A204.1 (cell line): ENCODE data around the gene TMEM107.
"Not testable (repeated sequence)": the region's sequence is repeated elsewhere in the genome, so short reads cannot be mapped to it uniquely, and the experiment has no call there.

Experiments used
- FAIRE-seq: peaks from 2 replicates; lab custom pipeline; 2012; peaks lifted over from hg19 to GRCh38; lab: Jason Lieb, UNC

TMEM107 gene

DNA sequence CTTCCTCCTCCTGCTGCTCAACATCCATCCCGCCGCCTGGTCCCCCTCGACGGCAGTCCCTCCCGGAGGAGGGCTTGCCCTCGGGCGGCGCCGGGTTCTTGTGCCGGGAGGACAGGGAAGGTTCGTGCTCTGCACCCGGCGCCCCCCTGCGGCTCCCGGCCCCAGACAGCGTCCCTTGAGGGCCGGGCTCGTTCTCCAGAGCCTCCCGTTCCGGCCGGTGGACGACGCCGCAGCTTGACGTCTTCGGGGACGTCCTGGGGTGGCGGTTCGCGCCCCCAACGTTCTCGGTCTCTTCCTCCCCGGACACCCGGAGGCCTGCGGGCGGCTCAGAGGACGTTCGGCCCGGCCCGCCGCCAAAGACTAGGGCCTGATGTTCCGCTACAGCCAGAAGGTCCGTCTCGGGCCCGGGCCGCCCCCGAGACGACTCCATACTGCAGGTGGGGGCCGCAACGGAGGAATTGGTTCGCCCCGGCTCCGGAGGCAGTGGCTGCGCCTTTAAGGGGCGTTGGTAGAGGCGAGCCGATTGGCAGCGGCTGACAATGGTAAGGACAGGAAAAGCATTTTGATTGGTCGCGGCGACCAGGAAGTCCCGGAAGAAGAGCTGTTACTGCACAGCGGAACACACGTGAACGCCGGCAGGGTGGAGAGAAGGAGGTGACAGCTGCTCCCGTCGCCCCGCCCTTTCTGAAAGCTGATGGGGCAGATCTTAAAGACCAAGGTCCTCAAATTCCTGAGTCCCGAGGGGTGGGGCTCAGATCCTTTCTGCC is 13.7 kb upstream of the TMEM107 start, which contains the start of gene BORCS6:
Gene BORCS6, minus strand, starts transcription at position 470 of the 767 bp plus-strand sequence. Its CDS starts 40 bp downstream, at position 430.
- peak; percentile 95 for FAIRE-seq

DNA sequence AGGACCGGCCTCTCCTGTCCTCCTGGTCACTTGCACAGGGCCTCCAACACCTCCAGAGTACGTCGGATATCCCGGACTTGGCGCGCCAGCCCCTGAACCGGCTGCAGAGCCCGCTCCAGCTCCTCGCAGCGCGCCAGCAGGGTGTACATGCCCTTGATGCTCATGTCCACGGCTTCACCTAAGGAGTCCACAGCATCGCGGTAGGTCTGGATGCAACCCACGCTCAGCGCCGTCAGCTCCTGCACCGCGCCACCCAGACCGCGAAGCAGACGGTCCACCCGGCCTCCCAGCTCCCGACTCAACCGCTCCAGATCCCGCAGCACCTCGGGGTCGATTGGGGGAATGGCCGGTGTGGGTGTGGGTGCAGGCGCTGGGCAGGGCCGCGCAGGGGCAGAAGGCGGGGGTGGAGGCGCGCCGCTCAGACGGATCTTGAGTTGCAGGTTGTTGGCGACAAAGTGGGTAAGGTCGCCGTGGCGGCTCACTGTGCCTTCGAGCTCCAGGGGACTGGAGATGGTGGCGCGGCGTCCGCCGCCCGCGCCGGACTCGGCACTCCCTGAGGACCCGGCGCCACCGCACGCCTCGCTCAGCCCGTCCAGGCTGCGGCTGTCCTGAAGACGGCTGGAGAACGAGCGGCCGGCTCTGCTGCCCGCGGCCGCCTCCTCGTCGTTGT is 13.0 kb upstream of the TMEM107 start:
- no peak for FAIRE-seq

GRCh38 chr17:8188263-8188839 is 12.2 kb upstream of the TMEM107 start:
- FAIRE-seq = no peak

- FAIRE-seq = peak; percentile 99
Observed at GRCh38 chr17:8187517-8188262, 11.5 kb upstream of the TMEM107 start.

- FAIRE-seq = peak; percentile 56
Observed at GRCh38 chr17:8186787-8187516, 10.8 kb upstream of the TMEM107 start.

DNA sequence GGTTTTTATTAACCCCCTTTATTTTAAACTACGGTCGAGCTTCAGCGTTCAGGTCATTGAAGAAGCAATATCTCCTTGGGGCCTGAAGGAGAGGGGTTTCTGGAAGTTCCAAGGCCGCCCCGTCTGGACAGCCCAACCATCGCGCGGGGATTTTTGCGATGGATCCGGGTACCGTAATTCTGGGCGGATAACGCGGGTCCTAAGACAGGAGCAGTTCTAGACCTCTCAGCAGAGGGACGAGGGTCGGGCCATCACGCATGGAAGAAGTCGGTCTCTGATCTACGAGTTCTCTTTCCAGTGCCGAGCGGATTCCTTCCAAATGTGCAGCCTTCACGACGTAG is 10.2 kb upstream of the TMEM107 start:
- no peak for FAIRE-seq

DNA sequence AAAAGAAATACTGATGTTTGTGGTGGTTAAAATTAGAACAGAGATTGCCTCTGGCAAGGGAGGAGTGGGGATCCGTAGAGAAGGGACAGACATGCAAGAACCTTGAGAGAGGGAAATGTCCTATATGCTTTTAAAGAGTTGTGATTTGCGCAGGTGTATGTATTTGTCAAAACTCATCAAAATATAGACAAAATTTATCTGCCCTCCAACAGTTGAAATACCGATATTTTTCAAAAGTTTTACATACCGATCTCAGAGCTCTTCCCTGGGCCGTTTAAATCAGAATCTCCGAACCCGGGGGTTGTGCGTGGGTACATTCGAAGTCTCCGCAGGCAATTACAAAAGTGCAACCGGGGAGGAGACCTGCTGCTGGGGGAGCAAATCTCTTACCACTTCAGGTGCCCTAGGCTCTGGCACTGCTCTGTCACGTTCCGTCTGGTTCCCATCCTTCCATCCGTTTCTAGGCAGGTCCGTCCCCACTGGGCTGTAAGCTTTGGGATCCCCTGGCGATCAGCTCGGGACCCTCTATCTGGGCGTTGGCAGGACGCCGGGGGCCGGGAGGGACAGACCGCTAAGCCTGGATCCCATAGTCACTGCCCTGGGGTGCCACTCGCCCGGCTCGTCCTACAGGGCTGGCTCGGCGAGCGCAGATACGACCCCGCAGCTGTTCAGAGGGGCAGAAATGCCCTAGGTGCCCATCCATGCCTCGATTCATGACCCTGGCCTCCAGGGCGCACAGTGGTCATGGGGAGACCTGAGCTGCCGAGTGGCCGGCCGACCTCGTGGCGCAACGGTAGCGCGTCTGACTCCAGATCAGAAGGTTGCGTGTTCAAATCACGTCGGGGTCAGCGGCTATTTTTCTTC is 9.6 kb upstream of the TMEM107 start:
- no peak for FAIRE-seq

DNA sequence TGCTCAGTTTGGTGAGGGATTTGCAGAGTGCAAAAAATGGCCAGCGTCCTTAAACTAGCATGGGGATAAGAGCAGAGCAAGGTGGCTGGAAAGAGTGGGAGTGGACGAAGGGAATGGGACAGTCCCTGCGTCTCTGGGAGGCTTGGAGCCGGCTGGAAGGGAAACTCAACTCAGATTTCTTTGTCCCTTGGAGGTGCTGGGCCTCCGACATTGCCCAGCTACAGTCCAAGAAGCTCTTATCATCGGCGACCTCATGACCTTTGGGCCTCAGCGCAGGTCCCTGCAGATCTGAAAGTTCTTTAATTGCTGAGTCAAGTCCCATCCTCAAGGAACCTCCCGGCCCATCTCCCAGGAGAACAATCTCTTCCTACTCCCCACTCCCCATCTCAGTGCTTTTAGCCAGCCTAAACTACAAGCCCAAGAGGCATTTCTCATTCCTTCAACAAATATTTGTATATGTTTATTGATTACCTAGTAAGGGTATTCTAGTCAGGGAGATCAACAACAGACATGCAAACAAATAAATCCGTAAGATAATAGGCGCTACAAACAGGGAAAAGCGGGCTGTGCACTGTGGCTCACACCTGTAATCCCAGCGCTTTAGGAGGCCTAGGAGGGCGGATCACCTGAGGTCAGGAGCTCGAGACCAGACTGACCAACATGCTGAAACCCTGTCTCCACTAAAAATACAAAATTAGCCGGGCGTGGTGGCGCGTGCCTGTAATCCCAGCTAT is 985 bp upstream of the TMEM107 start:
- FAIRE-seq = no peak

DNA sequence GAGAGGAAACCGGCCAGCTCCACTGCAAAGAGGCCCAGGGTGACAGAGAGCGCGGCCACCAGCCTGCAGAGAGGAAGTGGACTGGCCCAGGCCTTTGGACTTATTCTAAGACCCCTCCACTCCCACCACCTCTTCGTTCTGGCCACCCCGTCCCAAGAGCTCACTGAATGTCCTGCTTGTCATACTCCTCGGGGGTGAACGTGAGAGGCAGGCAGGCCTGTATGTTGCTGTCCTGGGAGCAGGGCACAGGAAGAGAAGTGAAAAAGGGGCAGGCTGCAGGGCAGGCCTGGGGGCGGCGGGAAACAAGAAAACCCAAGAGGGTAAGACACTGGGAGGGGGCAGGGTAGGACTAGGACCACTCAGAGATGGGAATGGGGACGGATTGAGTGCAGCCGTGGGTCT is 384 bp downstream of the TMEM107 start:
- FAIRE-seq = no peak

- no peak for FAIRE-seq
Observed at GRCh38 chr17:8173871-8174322, 2.3 kb downstream of the TMEM107 start.

DNA sequence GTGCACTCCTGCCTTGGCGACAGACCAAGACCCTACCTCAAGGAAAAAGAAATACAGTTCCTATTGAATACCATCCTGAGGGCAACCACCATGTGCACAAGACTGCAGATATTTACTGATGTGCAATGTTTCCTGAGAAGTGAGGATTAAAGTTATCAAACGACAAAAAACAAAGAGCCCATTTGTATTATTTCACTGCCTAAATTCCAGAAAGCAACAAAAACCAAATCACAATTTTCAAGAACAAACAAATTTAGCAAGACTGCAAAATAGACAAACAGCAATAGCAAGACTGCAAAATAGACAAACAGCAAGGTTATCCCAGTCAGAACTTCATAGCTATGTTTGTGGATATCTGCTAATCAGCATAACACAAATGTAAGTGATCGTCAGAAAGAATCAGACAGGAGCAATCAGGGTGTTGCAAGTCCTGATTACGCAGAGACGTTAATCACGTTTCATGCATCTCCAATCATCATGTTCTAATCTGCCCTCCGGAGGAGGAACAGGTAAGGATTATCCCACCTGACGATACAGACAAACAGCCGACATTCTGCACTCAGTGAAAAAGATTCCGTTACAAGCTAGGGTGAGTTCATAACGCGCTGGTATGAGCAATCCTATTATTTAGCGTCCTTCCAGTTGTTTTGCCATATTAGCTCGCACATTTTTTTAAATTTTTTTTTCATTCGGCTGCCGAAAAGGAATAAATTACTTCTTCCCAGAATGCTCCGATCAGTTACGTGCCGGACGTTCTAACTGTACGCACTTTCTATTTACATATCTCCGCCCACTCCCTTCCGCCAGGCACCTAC is 2.9 kb downstream of the TMEM107 start:
- FAIRE-seq = peak; percentile 86

DNA sequence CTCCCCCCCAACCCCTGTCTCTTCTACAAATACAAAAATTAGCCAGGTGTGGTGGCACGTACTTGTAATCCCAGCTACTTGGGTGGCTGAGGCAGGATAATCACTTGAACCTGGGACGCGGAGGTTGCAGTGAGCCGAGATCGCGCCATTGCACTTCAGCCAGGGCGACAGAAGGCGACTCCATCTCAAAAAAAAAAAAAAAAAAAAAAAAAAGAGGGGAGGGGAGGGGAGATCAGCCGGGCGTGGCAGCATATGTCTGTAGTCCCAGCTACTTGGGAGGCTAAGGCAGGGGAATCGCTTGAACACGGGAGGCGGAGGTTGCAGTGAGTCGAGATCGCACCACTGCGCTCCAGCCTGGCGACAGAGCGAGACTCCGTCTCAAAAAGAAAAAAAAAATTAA is 6.0 kb downstream of the TMEM107 start:
- FAIRE-seq = not testable (repeated sequence)

- no peak for FAIRE-seq
Observed at GRCh38 chr17:8167526-8167925, 8.7 kb downstream of the TMEM107 start.

DNA sequence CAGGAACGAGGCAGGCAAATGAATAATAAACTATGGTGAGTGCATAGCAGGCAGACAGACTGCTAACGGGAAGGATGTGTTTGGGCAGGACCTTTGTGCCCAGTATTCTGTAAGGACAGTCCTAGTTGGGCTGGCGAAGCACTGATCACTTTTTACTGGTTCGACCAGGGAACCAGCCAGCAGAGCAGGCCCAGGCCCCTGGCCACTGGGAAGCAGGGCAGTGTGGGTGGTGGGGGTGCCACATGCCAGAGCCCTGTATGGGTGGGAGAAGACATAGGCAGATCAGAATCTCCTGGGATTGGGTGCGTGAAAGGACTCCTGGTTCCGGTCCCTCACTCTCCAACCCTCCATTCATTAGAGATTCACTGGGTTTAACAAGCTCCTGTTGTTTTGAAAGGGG is 9.4 kb downstream of the TMEM107 start:
- no peak for FAIRE-seq

DNA sequence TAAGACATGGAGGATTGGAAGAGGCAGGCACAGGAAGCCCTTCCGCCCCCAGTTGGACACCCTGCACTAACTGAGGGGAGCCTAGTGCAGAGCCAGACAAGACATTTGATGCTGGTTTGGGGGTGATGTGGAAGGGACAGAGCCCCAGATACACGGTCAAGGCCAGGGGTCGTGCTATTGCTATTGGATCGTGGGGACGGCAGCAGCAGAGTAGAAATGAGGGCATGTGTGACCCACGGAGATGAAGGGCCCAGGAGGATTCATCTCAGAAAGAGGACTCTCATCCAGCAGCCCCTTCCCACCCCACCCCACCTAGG is 11.4 kb downstream of the TMEM107 start:
- FAIRE-seq = no peak

GRCh38 chr17:8163978-8164814 is 12.0 kb downstream of the TMEM107 start:
- no peak for FAIRE-seq

- no peak for FAIRE-seq
Observed at GRCh38 chr17:8162997-8163977, 12.9 kb downstream of the TMEM107 start.
